Measurements from ENCODE around the gene RALGDS.
A peak's percentile ranks its signal among the peaks of the same experiment; 100 is the strongest.
"Not testable (repeated sequence)": the region's sequence is repeated elsewhere in the genome, so short reads cannot be mapped to it uniquely, and the experiment has no call there.

Gene RALGDS

GRCh38 chr9:133106511-133107244 lies 14.4 kb downstream of the RALGDS start:
- DNase-seq (ENCODE audit: low spot score), result no peak

GRCh38 chr9:133105461-133105770 lies 15.6 kb downstream of the RALGDS start:
- no peak for DNase-seq (ENCODE audit: low spot score)

GRCh38 chr9:133104718-133105460 lies 16.2 kb downstream of the RALGDS start:
- no peak for DNase-seq (ENCODE audit: low spot score)

GRCh38 chr9:133103987-133104505 lies 17.0 kb downstream of the RALGDS start:
- no peak for DNase-seq (ENCODE audit: low spot score)

- peak; percentile 49 for DNase-seq (ENCODE audit: low spot score)
Measured at GRCh38 chr9:133103183-133103986, 17.7 kb downstream of the RALGDS start.

- DNase-seq (ENCODE audit: low spot score), result no peak
Measured at GRCh38 chr9:133102190-133103021, 18.6 kb downstream of the RALGDS start.

GRCh38 chr9:133101356-133102189 lies 19.5 kb downstream of the RALGDS start:
- DNase-seq (ENCODE audit: low spot score), result no peak

GRCh38 chr9:133100506-133101355 lies 20.3 kb downstream of the RALGDS start:
- no peak for DNase-seq (ENCODE audit: low spot score)

- no peak for DNase-seq (ENCODE audit: low spot score)
Measured at GRCh38 chr9:133099726-133100505, 21.1 kb downstream of the RALGDS start.

- DNase-seq (ENCODE audit: low spot score), result no peak
Measured at GRCh38 chr9:133098871-133099270, 22.2 kb downstream of the RALGDS start.

- no peak for DNase-seq (ENCODE audit: low spot score)
Measured at GRCh38 chr9:133098104-133098754, 22.8 kb downstream of the RALGDS start.

GRCh38 chr9:133094842-133095393 lies 26.1 kb downstream of the RALGDS start:
- DNase-seq (ENCODE audit: low spot score), result no peak

- DNase-seq (ENCODE audit: low spot score), result not testable (repeated sequence)
Measured at GRCh38 chr9:133094351-133094750, 26.7 kb downstream of the RALGDS start.

- no peak for DNase-seq (ENCODE audit: low spot score)
Measured at GRCh38 chr9:133090752-133091385, 30.2 kb downstream of the RALGDS start.

- DNase-seq (ENCODE audit: low spot score), result no peak
Measured at GRCh38 chr9:133090187-133090586, 30.9 kb downstream of the RALGDS start.

- DNase-seq (ENCODE audit: low spot score), result no peak
Measured at GRCh38 chr9:133089271-133089671, 31.8 kb downstream of the RALGDS start.

- DNase-seq (ENCODE audit: low spot score), result no peak
Measured at GRCh38 chr9:133088756-133089155, 32.3 kb downstream of the RALGDS start.

All from CD4-positive, alpha-beta T cell treated with Interleukin-2 at 100 ng/mL for 4 hours (primary cell).